ENCODE measurements around the gene YAP1.

DNA sequence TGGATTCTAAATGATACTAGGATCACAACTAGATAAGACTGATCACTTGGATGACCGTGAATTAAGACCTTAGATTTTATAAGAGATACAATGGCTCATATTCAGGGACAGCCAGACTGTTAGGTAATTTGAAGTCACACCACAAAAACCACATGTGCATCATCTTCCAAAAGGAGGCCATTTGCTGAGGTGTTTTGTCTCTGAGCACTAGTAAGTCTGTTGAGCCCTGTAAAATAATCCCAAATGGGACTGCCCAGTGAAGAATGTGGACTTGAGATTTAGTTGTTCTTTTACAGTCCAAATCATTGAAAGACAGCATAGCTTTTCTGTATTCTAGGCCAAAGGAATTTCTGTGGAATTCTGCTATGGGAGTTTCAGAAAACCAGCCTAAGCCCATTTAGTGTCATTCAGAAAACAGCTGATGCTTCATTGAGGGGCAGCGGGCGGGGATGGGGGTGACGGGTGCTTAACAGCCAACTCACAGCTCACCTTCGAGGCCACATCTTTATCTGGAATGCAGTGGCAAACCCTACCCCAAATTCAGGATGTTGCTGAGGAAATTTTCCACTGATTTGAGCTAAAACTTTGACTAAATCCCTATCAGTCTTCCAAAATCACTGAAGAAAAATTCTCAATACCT is 127.0 kb downstream of the YAP1 start:
- TF ChIP-seq, protein P1, sequence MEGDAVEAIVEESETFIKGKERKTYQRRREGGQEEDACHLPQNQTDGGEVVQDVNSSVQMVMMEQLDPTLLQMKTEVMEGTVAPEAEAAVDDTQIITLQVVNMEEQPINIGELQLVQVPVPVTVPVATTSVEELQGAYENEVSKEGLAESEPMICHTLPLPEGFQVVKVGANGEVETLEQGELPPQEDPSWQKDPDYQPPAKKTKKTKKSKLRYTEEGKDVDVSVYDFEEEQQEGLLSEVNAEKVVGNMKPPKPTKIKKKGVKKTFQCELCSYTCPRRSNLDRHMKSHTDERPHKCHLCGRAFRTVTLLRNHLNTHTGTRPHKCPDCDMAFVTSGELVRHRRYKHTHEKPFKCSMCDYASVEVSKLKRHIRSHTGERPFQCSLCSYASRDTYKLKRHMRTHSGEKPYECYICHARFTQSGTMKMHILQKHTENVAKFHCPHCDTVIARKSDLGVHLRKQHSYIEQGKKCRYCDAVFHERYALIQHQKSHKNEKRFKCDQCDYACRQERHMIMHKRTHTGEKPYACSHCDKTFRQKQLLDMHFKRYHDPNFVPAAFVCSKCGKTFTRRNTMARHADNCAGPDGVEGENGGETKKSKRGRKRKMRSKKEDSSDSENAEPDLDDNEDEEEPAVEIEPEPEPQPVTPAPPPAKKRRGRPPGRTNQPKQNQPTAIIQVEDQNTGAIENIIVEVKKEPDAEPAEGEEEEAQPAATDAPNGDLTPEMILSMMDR (IDR thresholded peaks at IDR 0.05) = no peak
- TF ChIP-seq POLR2A (IDR thresholded peaks at IDR 0.05; ENCODE audit: low read depth) = no peak

All from esophagus muscularis mucosa (tissue), 3 donors.